CD4-positive, CD25-positive, alpha-beta regulatory T cell (primary cell): Measurements from ENCODE around the gene PRAMEF1. TPM values are rescaled to one million over a fixed set of nuclear protein-coding genes. Genes with fewer than 3 reads are reported as not detected.
"Not testable (repeated sequence)": the region's sequence is repeated elsewhere in the genome, so short reads cannot be mapped to it uniquely, and the experiment has no call there.

Experiments used
- ATAC-seq, 2 donors: fragments of 150-1000 bp; cut with Tn5 transposase; one replicate each; pipeline ENCODE4 v1.10.0; 2021; ENCODE audit warnings: low read depth in 2 of 2, moderate number of reproducible peaks in 2 of 2, moderate library complexity in 1 of 2
- DNase-seq, 3 donors: peaks; one replicate each; pipeline versions ENCODE4 v3.0.0 to v3.0.0-alpha.2; 2012 to 2022; ENCODE audit warnings: mixed read lengths in 1 of 3
- H3K27ac ChIP-seq: one replicate; pipeline ENCODE4 v1.7.0; 2013; ENCODE audit warnings: mild to moderate bottlenecking, low read length; ENCODE audit not compliant: insufficient read depth, poor library complexity, severe bottlenecking
- H3K27me3 ChIP-seq: one replicate; pipeline ENCODE4 v1.7.0; 2013; ENCODE audit warnings: low read length; ENCODE audit not compliant: control insufficient read depth, insufficient read depth
- H3K36me3 ChIP-seq: one replicate; pipeline ENCODE4 v1.7.0; 2013; ENCODE audit warnings: mild to moderate bottlenecking, low read length, moderate library complexity; ENCODE audit not compliant: control insufficient read depth, insufficient read depth
- H3K4me1 ChIP-seq: 2 replicates; pipeline ENCODE4 v1.7.0; 2013; ENCODE audit warnings: mild to moderate bottlenecking, low read length; ENCODE audit not compliant: insufficient read depth, control insufficient read depth, poor library complexity, severe bottlenecking
- H3K4me3 ChIP-seq: one replicate; pipeline ENCODE4 v1.7.0; 2013; ENCODE audit warnings: low read depth, mild to moderate bottlenecking, low read length, moderate library complexity
- H3K9me3 ChIP-seq, 2 experiments: 1 replicate in 1 of 2; 2 replicates in 1 of 2; pipeline ENCODE4 v1.7.0; 2013; ENCODE audit warnings: low read length in 2 of 2, mild to moderate bottlenecking in 1 of 2, moderate library complexity in 1 of 2; ENCODE audit not compliant: control insufficient read depth in 2 of 2
- H3K27ac Mint-ChIP-seq, 3 donors: one replicate each; pipeline ENCODE4 v1.8.0; 2020 to 2022; ENCODE audit warnings: mild to moderate bottlenecking in 3 of 3, mixed read lengths in 3 of 3, moderate library complexity in 2 of 3
- H3K27me3 Mint-ChIP-seq: one replicate; pipeline ENCODE4 v1.8.0; 2022; ENCODE audit warnings: mild to moderate bottlenecking, mixed read lengths
- H3K36me3 Mint-ChIP-seq: one replicate; pipeline ENCODE4 v1.8.0; 2020; ENCODE audit warnings: mixed read lengths
- H3K4me1 Mint-ChIP-seq, 4 donors: one replicate each; pipeline ENCODE4 v1.8.0; 2020 to 2022; ENCODE audit warnings: mixed read lengths in 4 of 4, mild to moderate bottlenecking in 1 of 4
- H3K4me3 Mint-ChIP-seq, 4 donors: one replicate each; pipeline ENCODE4 v1.8.0; 2020 to 2022; ENCODE audit warnings: mild to moderate bottlenecking in 4 of 4, mixed read lengths in 4 of 4, moderate library complexity in 3 of 4
- H3K9me3 Mint-ChIP-seq, 7 donors: one replicate each; pipeline ENCODE4 v1.8.0; 2020 to 2022; ENCODE audit warnings: mixed read lengths in 7 of 7, mild to moderate bottlenecking in 3 of 7, moderate library complexity in 2 of 7
- polyA plus RNA-seq, 4 donors: library from polyadenylated mRNA; unstranded; fragments of 300-500 nt; fragmentation: Illumina TruSeq; gene quantifications; one replicate each; pipeline ENCODE4 v1.2.3, GENCODE V29; 2021
- total RNA-seq: library from RNA; stranded (reverse); gene quantifications from one replicate; pipeline ENCODE4 v1.2.3, GENCODE V29; 2022

PRAMEF1 gene
- total and polyA plus RNA-seq, 5 donors from 2014 or later = not detected

DNA sequence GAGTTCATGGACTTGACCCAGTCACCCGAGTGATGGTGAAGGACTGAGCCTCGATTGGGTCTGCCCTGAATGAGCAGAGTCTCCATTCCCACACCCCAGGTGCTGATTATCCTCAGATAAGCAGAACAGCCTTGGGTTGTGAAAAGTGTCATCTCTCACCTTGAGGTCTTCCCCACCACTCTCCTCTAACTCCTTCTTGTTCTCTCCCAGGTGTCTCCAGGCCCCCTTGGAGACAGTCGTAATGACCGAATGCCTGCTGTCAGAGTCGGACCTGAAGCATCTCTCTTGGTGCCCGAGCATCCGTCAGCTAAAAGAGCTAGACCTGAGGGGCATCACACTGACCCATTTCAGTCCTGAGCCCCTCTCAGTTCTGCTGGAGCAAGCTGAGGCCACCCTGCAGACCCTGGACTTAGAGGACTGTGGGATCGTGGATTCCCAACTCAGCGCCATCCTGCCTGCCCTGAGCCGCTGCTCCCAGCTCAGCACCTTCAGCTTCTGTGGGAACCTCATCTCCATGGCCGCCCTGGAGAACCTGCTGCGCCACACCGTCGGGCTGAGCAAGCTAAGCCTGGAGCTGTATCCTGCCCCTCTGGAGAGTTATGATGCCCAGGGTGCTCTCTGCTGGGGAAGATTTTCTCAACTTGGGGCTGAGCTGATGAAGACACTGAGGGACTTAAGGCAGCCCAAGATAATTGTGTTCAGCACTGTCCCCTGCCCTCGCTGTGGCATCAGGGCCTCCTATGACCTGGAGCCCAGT is 14.2 kb upstream of the PRAMEF1 start:
- Histone ChIP-seq H3K4me3 (no peak overlapping the region), H3K27me3 (peaks cover 3% of the 10 kb centered on the region), H3K36me3 (no peaks in the 10 kb centered on the region), H3K9me3 (no peaks in the 10 kb centered on the region), H3K27ac (no peak overlapping the region), H3K4me1 (no peaks in the 10 kb centered on the region)
- ATAC-seq (no peak), DNase-seq (no peak)
- Mint-ChIP-seq H3K36me3 (no peaks in the 10 kb centered on the region), H3K27ac (no peak overlapping the region), H3K9me3 (no peaks in the 10 kb centered on the region), H3K4me1 (no peaks in the 10 kb centered on the region), H3K4me3 (no peak overlapping the region), H3K27me3 (peaks cover 5% of the 10 kb centered on the region)

DNA sequence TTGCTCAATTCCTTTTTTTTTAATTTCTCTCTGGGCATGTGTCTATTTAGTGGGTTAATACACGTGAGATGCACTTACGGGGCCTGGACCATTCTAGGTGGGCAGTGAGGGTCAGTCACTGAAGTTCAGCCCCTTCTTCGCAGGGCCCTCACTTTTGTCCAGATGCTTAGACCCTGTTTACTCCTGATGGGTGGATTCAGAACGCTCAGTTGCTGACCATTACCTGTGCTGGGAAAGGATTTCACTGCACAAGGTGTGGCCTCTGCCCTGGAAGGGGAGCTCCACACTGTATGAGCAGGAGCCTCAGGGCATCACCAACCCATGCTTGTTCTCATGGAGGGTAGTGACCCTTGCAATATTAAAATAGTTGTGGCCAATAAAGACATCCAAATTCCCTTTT is 13.1 kb upstream of the PRAMEF1 start:
- H3K4me3 ChIP-seq = no peak overlapping the region
- no peaks in the 10 kb centered on the region for H3K27me3 Mint-ChIP-seq
- no peaks in the 10 kb centered on the region for H3K4me1 Mint-ChIP-seq
- no peak overlapping the region for H3K4me3 Mint-ChIP-seq
- no peaks in the 10 kb centered on the region for H3K36me3 ChIP-seq
- no peaks in the 10 kb centered on the region for H3K4me1 ChIP-seq
- no peak overlapping the region for H3K27ac Mint-ChIP-seq
- no peaks in the 10 kb centered on the region for H3K9me3 ChIP-seq
- peaks cover 0 to 4% (median 0%) of the 10 kb centered on the region in 7 donors for H3K9me3 Mint-ChIP-seq
- no peaks in the 10 kb centered on the region for H3K36me3 Mint-ChIP-seq
- ATAC-seq (no peak), DNase-seq (no peak)
- no peak overlapping the region for H3K27ac ChIP-seq
- H3K27me3 ChIP-seq = peaks cover 3% of the 10 kb centered on the region

DNA sequence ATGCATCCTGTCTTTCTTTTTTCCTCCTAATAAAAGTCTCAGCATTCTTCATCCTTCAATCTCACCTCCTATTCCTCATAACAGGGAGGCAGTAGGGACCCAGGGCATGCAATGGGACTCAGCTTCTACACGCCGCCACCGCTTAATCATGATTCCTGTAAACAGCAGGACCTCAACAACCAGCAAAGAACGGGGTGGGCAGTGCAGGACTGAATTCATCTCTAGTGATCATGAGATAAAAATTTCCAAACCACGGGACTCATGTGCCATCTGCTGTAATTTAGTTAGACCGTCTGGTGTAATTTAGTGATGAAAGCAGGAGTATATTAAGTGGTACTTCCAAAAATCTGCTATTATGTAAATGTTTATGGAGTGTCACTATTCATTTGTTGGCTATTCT is 12.3 kb upstream of the PRAMEF1 start:
- no peaks in the 10 kb centered on the region for H3K27me3 Mint-ChIP-seq
- no peaks in the 10 kb centered on the region for H3K36me3 Mint-ChIP-seq
- ATAC-seq (no peak), DNase-seq (no peak)
- peaks cover 0 to 10% (median 1%) of the 10 kb centered on the region in 7 donors for H3K9me3 Mint-ChIP-seq
- no peaks in the 10 kb centered on the region for H3K4me1 ChIP-seq
- no peaks in the 10 kb centered on the region for H3K36me3 ChIP-seq
- H3K27ac Mint-ChIP-seq = no peak overlapping the region
- no peak overlapping the region for H3K4me3 ChIP-seq
- H3K4me1 Mint-ChIP-seq = no peaks in the 10 kb centered on the region
- peaks cover 0 to 4% of the 10 kb centered on the region in 2 experiments for H3K9me3 ChIP-seq
- H3K27ac ChIP-seq = no peak overlapping the region
- no peak overlapping the region for H3K4me3 Mint-ChIP-seq
- peaks cover 3% of the 10 kb centered on the region for H3K27me3 ChIP-seq

DNA sequence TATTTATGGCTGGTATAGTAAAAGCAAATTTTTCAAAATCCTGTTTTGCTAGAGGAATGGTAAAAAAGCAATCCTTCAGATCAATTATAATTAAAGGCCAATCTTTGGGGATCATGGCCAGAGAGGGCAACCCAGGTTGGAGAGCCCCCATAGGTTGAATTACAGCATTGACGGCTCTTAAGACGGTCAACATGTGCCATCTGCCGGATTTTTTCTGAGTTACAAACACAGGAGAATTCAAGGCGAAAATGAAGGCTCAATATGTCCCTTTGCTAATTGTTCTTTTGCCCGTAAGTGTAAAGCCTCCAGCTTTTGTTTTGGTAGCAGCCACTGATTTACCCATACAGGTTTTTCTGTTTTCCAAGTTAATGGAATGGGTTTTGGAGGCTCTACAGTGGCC is 9.7 kb upstream of the PRAMEF1 start:
- H3K36me3 ChIP-seq, H3K4me1 Mint-ChIP-seq, H3K27me3 Mint-ChIP-seq, H3K4me3 ChIP-seq, H3K27me3 ChIP-seq, H3K36me3 Mint-ChIP-seq, H3K4me3 Mint-ChIP-seq, DNase-seq, H3K27ac ChIP-seq, ATAC-seq, H3K4me1 ChIP-seq, H3K27ac Mint-ChIP-seq: not testable (repeated sequence)
- H3K9me3 ChIP-seq = peaks cover 6 to 13% of the 10 kb centered on the region in 2 experiments
- peaks cover 0 to 24% (median 3%) of the 10 kb centered on the region in 7 donors for H3K9me3 Mint-ChIP-seq

DNA sequence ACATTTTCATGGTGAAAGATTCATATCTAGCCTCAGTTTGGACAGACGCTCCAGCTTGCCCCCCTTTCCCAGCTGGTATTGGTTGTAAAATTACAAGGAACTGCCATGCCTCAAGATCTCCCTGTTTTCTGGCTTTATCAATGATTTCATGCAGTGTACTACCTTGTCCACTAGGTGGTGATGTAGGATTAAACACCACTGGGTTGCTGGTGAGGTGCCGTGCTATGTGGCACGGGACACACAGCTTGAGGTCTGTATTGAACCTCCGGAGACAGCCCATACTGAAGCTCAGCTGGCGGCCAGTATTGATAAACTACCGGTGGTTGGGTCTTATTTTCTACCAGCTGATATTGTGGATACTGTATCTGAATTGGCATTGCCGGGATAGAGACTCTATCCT is 7.4 kb upstream of the PRAMEF1 start:
- H3K27me3 ChIP-seq, H3K27ac Mint-ChIP-seq, H3K36me3 Mint-ChIP-seq, H3K4me3 Mint-ChIP-seq, ATAC-seq, H3K36me3 ChIP-seq, H3K4me1 Mint-ChIP-seq, H3K4me3 ChIP-seq, H3K4me1 ChIP-seq, H3K27me3 Mint-ChIP-seq, H3K27ac ChIP-seq: not testable (repeated sequence)
- peaks cover 0 to 28% (median 3%) of the 10 kb centered on the region in 7 donors for H3K9me3 Mint-ChIP-seq
- H3K9me3 ChIP-seq = peaks cover 6 to 13% of the 10 kb centered on the region in 2 experiments
- peak in 1 of 3 donors; percentile 7 for DNase-seq

DNA sequence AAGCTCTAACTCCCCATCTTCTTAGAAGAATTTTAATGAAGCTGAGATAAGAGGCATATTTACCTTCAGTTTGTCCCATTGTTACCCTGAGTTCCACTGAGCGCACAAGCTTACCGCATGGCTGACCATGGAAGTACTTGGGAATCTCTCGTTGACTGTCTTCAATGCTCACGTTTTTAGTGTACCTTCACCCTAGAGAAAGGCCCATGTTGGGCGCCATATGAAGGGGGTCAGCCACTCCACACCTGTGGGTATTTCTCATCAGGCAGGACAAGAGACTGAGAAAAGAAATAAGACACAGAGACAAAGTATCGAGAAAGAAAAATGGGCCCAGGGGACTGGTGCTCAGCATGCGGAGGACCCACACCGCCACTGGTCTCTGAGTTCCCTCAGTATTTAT is 6.5 kb upstream of the PRAMEF1 start:
- not testable (repeated sequence) for H3K27ac Mint-ChIP-seq, H3K36me3 Mint-ChIP-seq, H3K4me3 ChIP-seq, H3K4me1 ChIP-seq, H3K36me3 ChIP-seq, ATAC-seq, H3K4me3 Mint-ChIP-seq, H3K4me1 Mint-ChIP-seq, H3K27ac ChIP-seq, H3K27me3 ChIP-seq, H3K27me3 Mint-ChIP-seq
- peaks cover 6 to 13% of the 10 kb centered on the region in 2 experiments for H3K9me3 ChIP-seq
- H3K9me3 Mint-ChIP-seq = peaks cover 0 to 28% (median 3%) of the 10 kb centered on the region in 7 donors
- DNase-seq = peak in 1 of 3 donors; percentile 9

DNA sequence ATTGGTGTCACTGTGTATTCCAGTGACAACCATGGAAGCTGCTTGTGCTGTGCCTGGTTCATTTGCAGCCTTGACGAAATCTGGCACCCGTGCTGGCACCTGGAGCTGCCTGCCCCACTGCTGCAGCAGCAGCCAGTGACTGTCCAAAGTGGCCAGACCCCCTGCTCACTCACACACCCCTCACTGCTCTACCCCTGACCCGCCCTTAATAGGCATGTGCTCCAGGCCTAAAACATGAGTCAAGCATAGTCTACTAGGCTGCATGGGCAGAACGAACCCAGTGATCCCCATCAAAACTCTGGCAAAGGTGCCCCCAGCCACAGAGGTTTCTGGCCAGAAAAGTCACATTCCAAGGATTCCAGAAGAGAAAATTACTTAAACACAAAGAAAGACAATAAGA is 7.7 kb downstream of the PRAMEF1 start:
- Histone ChIP-seq H3K4me3 (no peak overlapping the region), H3K27ac (no peak overlapping the region), H3K4me1 (no peaks in the 10 kb centered on the region), H3K9me3 (no peaks in the 10 kb centered on the region), H3K36me3 (no peaks in the 10 kb centered on the region), H3K27me3 (no peaks in the 10 kb centered on the region)
- ATAC-seq (no peak), DNase-seq (no peak)
- Mint-ChIP-seq H3K4me3 (no peak overlapping the region), H3K36me3 (no peaks in the 10 kb centered on the region), H3K4me1 (no peaks in the 10 kb centered on the region), H3K27me3 (peaks cover 15% of the 10 kb centered on the region), H3K27ac (no peak overlapping the region), H3K9me3 (peaks cover 0 to 4% (median 1%) of the 10 kb centered on the region in 7 donors)

DNA sequence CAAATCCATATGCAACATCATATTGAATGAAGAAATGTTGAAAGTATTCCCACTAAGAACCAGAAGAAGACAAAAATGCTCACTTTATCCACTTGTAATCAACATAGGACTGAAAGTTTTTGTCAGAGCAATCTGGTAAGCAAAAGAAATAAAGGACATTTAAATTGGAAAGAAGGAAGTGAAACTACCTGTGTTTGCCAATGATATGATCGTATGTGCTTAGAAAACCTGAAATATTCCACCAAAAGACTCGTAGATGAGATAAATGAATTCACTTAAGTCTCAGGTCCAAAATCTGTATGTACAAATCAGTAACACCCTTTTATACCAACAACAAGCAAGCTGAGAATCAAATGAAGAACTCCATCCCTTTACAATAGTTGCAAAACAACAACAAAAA is 8.5 kb downstream of the PRAMEF1 start:
- H3K27me3 Mint-ChIP-seq = peaks cover 17% of the 10 kb centered on the region
- Histone ChIP-seq H3K36me3 (no peaks in the 10 kb centered on the region), H3K4me1 (no peaks in the 10 kb centered on the region), H3K27ac (no peak overlapping the region), H3K4me3 (no peak overlapping the region), H3K27me3 (no peaks in the 10 kb centered on the region), H3K9me3 (no peaks in the 10 kb centered on the region)
- H3K4me3 Mint-ChIP-seq = no peak overlapping the region
- ATAC-seq (no peak), DNase-seq (no peak)
- H3K9me3 Mint-ChIP-seq = peaks cover 0 to 6% (median 3%) of the 10 kb centered on the region in 7 donors
- no peaks in the 10 kb centered on the region for H3K36me3 Mint-ChIP-seq
- no peak overlapping the region for H3K27ac Mint-ChIP-seq
- H3K4me1 Mint-ChIP-seq = no peaks in the 10 kb centered on the region
